WTC11 (cell line): ENCODE measurements around the gene RNF128. TPM values are rescaled to one million over a fixed set of nuclear protein-coding genes. Genes with fewer than 3 reads are reported as not detected.

Experiments
- ATAC-seq: fragments of 200-7000 bp; cut with Tn5 transposase; 2 replicates; pipeline ENCODE4 v1.10.0; 2021; ENCODE audit warnings: mild to moderate bottlenecking, moderate library complexity
- CTCF ChIA-PET: fragments of 300-600 bp; sonication (Branson Sonifier 250); formaldehyde crosslinking; loops from one replicate; lab custom pipeline; 2021; ENCODE audit warnings: antibody characterized with exemption; lab: Charles Lee
- POLR2A ChIA-PET: fragments of 350-600 bp; sonication (Branson Sonifier 250); formaldehyde crosslinking; loops from one replicate; lab custom pipeline; 2021; ENCODE audit warnings: antibody characterized with exemption; lab: Charles Lee
- DNase-seq: peaks from one replicate; pipeline ENCODE4 v3.0.0; 2021; ENCODE audit warnings: low spot score
- H3K27ac Mint-ChIP-seq: 2 replicates; pipeline ENCODE4 v1.8.0; 2021; ENCODE audit warnings: mixed read lengths
- H3K27me3 Mint-ChIP-seq: 2 replicates; pipeline ENCODE4 v1.8.0; 2021; ENCODE audit warnings: low read depth, mild to moderate bottlenecking, moderate library complexity, mixed read lengths
- H3K36me3 Mint-ChIP-seq: 2 replicates; pipeline ENCODE4 v1.8.0; 2021; ENCODE audit warnings: mixed read lengths
- H3K4me1 Mint-ChIP-seq: 2 replicates; pipeline ENCODE4 v1.8.0; 2022; ENCODE audit warnings: mixed read lengths
- H3K4me3 Mint-ChIP-seq: 2 replicates; pipeline ENCODE4 v1.8.0; 2021; ENCODE audit warnings: mild to moderate bottlenecking, moderate library complexity, mixed read lengths
- H3K9me3 Mint-ChIP-seq: 2 replicates; pipeline ENCODE4 v1.8.0; 2021; ENCODE audit warnings: mixed read lengths
- ATF2 ChIP-seq: sonication (generic); formaldehyde crosslinking; IDR thresholded peaks from 2 replicates; pipeline ENCODE4 v1.8.1; 2022; ENCODE audit warnings: low read depth, missing genetic modification reagents, borderline replicate concordance
- CBFB ChIP-seq: sonication (generic); formaldehyde crosslinking; IDR thresholded peaks from 2 replicates; pipeline ENCODE4 v1.8.1; 2022; ENCODE audit warnings: mild to moderate bottlenecking, low read depth, missing genetic modification reagents
- CDX4 ChIP-seq: fragments of 250-450 bp; sonication (Bioruptor Pico); IDR thresholded peaks from 2 replicates; pipeline ENCODE4 v1.9.0; 2021; ENCODE audit warnings: moderate library complexity, mild to moderate bottlenecking, inconsistent platforms, borderline replicate concordance
- CREM ChIP-seq: sonication (generic); formaldehyde crosslinking; IDR thresholded peaks from 2 replicates; pipeline ENCODE4 v1.8.1; 2022; ENCODE audit warnings: mild to moderate bottlenecking, missing genetic modification reagents, moderate library complexity
- E2F1 ChIP-seq: sonication (generic); formaldehyde crosslinking; IDR thresholded peaks from 2 replicates; pipeline ENCODE4 v1.8.0; 2022; ENCODE audit warnings: mild to moderate bottlenecking, missing genetic modification reagents
- ETV6 ChIP-seq: sonication (generic); formaldehyde crosslinking; IDR thresholded peaks from 2 replicates; pipeline ENCODE4 v1.8.1; 2022; ENCODE audit warnings: mild to moderate bottlenecking, missing genetic modification reagents
- GTF2I ChIP-seq: fragments of 250-450 bp; sonication (Bioruptor Pico); conservative IDR thresholded peaks from 2 replicates; pipeline ENCODE4 v1.4.0; 2021; ENCODE audit warnings: mild to moderate bottlenecking
- IRF2 ChIP-seq: sonication (generic); formaldehyde crosslinking; IDR thresholded peaks from 2 replicates; pipeline ENCODE4 v1.8.0; 2022; ENCODE audit warnings: low read depth, missing genetic modification reagents, borderline replicate concordance
- MXD4 ChIP-seq: fragments of 250-450 bp; sonication (Bioruptor Pico); IDR thresholded peaks from 2 replicates; pipeline ENCODE4 v1.8.0; 2021; ENCODE audit warnings: mild to moderate bottlenecking, moderate library complexity, borderline replicate concordance
- PRDM15 ChIP-seq: sonication (generic); formaldehyde crosslinking; IDR thresholded peaks from 2 replicates; pipeline ENCODE4 v1.8.0; 2022; ENCODE audit warnings: missing genetic modification reagents
- TEAD4 ChIP-seq: sonication (generic); formaldehyde crosslinking; IDR thresholded peaks from 2 replicates; pipeline ENCODE4 v1.8.0; 2022; ENCODE audit warnings: mild to moderate bottlenecking, missing genetic modification reagents
- ZBTB43 ChIP-seq: sonication (generic); formaldehyde crosslinking; IDR thresholded peaks from 2 replicates; pipeline ENCODE4 v1.8.1; 2023; ENCODE audit warnings: mild to moderate bottlenecking, missing genetic modification reagents
- ZNF317 ChIP-seq: sonication (generic); formaldehyde crosslinking; IDR thresholded peaks from 2 replicates; pipeline ENCODE4 v1.8.1; 2023; ENCODE audit warnings: low read depth, mild to moderate bottlenecking, moderate library complexity, missing genetic modification reagents, borderline replicate concordance
- ZNF423 ChIP-seq: fragments of 250-450 bp; sonication (Bioruptor Pico); IDR thresholded peaks from 2 replicates; pipeline ENCODE4 v2.1.2; 2022; ENCODE audit warnings: mild to moderate bottlenecking, moderate library complexity
- ZNF532 ChIP-seq: fragments of 250-450 bp; sonication (Bioruptor Pico); IDR thresholded peaks from 2 replicates; pipeline ENCODE4 v1.9.0; 2021; ENCODE audit warnings: mild to moderate bottlenecking, borderline replicate concordance
- ZNF671 ChIP-seq: fragments of 250-450 bp; sonication (Bioruptor Pico); IDR thresholded peaks from 2 replicates; pipeline ENCODE4 v1.8.0; 2021; ENCODE audit warnings: mild to moderate bottlenecking
- total RNA-seq: library from RNA; stranded (reverse); gene quantifications from 3 replicates; pipeline ENCODE4 v1.2.3, GENCODE V29; 2021
- TF ChIP-seq, protein P1 (sequence below): sonication (generic); formaldehyde crosslinking; IDR thresholded peaks from 2 replicates; pipeline ENCODE4 v1.8.1; 2023; ENCODE audit warnings: mild to moderate bottlenecking, missing genetic modification reagents, moderate library complexity
- TF ChIP-seq, protein P2 (sequence below): sonication (generic); formaldehyde crosslinking; IDR thresholded peaks from 2 replicates; pipeline ENCODE4 v1.8.1; 2023; ENCODE audit warnings: mild to moderate bottlenecking, missing genetic modification reagents
- TF ChIP-seq, protein P3 (sequence below): sonication (generic); formaldehyde crosslinking; conservative IDR thresholded peaks from 2 replicates; pipeline ENCODE4 v1.8.1; 2022; ENCODE audit warnings: mild to moderate bottlenecking, missing genetic modification reagents

The RNF128 gene
- total RNA-seq, 1 experiment from 2014 or later: 1.0 TPM

DNA sequence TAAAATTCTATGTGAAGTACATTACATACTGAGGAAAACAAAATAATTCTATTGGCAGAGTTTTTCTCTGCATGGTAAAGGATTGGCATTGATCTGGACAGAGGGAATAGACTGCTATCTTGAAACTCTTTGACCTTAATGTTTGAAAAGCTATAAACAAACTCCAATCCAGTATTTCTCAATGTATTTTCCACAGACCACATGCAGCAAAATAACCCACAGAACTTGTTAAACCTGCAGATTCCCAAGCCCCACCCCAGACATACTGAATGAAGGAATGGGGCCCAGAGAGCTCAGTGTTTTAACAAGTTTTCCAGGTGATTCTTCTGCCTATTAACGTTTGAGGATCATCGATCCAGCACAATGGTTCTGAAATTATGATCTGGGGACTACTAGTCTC lies 15.7 kb downstream of the RNF128 start (continued):
- no peak for TF ChIP-seq ATF2 (CRISPR knock-in tag)
- TF ChIP-seq TEAD4 (CRISPR knock-in tag): no peak
- TF ChIP-seq PRDM15 (CRISPR knock-in tag): no peak
- TF ChIP-seq ZNF423 (CRISPR knock-in tag): no peak
- TF ChIP-seq, protein P1, sequence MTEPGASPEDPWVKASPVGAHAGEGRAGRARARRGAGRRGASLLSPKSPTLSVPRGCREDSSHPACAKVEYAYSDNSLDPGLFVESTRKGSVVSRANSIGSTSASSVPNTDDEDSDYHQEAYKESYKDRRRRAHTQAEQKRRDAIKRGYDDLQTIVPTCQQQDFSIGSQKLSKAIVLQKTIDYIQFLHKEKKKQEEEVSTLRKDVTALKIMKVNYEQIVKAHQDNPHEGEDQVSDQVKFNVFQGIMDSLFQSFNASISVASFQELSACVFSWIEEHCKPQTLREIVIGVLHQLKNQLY (CRISPR knock-in tag): no peak
- TF ChIP-seq ZBTB43: no peak
- TF ChIP-seq CDX4 (CRISPR knock-in tag): no peak

DNA sequence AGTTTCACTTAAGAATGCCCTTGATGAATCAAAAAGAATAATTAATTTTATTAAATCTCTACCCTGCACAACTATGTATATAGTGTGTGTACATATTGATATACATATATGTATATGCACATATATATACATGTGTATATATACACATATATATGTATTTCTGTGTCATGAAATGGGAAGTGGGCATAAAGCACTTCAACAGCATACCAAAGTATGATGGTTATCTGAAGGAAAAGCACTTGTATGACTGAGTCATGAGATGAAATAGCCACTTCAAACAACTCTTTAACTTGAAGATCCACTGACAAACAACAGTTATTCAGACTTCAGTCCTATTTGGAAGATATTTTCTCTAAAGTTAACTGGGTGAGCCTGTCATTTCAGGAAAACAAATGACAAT lies 16.3 kb downstream of the RNF128 start:
- H3K4me3 Mint-ChIP-seq: no peak overlapping the region
- H3K36me3 Mint-ChIP-seq: no peaks in the 10 kb centered on the region
- H3K27me3 Mint-ChIP-seq: no peaks in the 10 kb centered on the region
- ChIA-PET POLR2A (no interaction called here), CTCF (no interaction called here)
- H3K27ac Mint-ChIP-seq: no peak overlapping the region
- no peak for DNase-seq
- H3K4me1 Mint-ChIP-seq: no peaks in the 10 kb centered on the region
- H3K9me3 Mint-ChIP-seq: no peaks in the 10 kb centered on the region
- no peak for ATAC-seq
- TF ChIP-seq, protein P2, sequence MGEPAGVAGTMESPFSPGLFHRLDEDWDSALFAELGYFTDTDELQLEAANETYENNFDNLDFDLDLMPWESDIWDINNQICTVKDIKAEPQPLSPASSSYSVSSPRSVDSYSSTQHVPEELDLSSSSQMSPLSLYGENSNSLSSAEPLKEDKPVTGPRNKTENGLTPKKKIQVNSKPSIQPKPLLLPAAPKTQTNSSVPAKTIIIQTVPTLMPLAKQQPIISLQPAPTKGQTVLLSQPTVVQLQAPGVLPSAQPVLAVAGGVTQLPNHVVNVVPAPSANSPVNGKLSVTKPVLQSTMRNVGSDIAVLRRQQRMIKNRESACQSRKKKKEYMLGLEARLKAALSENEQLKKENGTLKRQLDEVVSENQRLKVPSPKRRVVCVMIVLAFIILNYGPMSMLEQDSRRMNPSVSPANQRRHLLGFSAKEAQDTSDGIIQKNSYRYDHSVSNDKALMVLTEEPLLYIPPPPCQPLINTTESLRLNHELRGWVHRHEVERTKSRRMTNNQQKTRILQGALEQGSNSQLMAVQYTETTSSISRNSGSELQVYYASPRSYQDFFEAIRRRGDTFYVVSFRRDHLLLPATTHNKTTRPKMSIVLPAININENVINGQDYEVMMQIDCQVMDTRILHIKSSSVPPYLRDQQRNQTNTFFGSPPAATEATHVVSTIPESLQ: no peak
- TF ChIP-seq ZNF317 (CRISPR knock-in tag): no peak
- TF ChIP-seq, protein P3, sequence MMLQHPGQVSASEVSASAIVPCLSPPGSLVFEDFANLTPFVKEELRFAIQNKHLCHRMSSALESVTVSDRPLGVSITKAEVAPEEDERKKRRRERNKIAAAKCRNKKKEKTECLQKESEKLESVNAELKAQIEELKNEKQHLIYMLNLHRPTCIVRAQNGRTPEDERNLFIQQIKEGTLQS (CRISPR knock-in tag): no peak
- no peak for TF ChIP-seq IRF2 (CRISPR knock-in tag)
- TF ChIP-seq CBFB: no peak
- TF ChIP-seq GTF2I (CRISPR knock-in tag): no peak
- TF ChIP-seq ZNF671 (CRISPR knock-in tag): no peak
- no peak for TF ChIP-seq MXD4 (CRISPR knock-in tag)
- TF ChIP-seq ZNF532 (CRISPR knock-in tag): no peak
- TF ChIP-seq CDX4 (CRISPR knock-in tag): no peak
- TF ChIP-seq E2F1 (CRISPR knock-in tag): no peak
- no peak for TF ChIP-seq CREM (CRISPR knock-in tag)
- TF ChIP-seq ETV6 (CRISPR knock-in tag): no peak
